HL-60 (cell line): ENCODE measurements around the gene SLC45A1.

Experiments
- TF ChIP-seq, protein P1 (sequence below): IDR thresholded peaks from 2 replicates; pipeline ENCODE4 v1.6.1; 2012; ENCODE audit warnings: low read depth; ENCODE audit not compliant: insufficient replicate concordance
- TF ChIP-seq, protein P2 (sequence below): IDR thresholded peaks from one replicate; pipeline ENCODE4 v1.5.1; 2011; ENCODE audit warnings: low read length, control low read depth, inconsistent platforms; ENCODE audit not compliant: insufficient read depth

DNA sequence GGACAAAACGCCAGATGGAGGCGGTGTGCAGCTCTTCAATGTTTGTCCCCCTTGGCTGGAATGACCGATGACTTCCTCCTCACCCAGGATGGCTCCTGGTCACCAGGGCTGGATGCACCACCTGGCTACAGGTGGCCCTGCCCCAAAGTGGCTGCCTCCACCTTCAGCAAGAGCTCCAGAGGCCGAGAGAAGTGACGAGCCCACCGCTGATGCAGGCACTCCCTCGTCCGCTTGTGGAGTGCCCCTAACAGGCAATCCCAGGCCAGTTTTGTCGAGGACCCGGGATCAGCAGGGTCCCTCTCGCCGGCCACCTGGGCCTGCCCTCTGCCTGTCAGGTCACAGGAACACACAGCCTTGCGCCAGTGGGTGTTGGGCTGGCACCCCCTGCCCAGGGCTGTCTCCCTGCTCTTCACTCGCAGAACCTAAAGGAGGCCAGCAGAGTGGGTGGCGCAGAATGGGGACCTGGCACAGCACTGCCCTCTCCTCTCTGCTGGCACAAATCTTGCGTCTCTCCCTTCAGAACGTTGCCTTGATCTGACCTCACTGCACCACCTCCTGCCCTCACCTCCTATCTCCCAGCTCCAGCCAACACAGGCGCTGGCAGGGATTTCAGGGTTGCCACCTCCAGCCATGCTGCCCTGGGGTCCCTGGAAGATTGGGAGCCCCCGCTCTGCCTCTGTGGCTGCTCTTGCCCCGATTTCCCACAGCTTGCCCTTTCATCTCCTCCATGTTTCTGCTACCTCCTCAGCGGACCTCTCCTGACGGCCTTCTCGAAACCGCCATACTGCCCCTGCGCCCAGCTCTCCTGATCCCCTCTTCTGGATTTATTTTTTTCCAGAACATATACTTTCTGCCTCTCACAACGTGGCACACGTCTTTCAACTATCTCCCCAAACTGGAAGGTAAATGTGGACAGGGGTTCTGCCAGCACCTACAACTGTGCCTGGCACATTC, 38.6 kb downstream of the SLC45A1 start:
- TF ChIP-seq, protein P1, sequence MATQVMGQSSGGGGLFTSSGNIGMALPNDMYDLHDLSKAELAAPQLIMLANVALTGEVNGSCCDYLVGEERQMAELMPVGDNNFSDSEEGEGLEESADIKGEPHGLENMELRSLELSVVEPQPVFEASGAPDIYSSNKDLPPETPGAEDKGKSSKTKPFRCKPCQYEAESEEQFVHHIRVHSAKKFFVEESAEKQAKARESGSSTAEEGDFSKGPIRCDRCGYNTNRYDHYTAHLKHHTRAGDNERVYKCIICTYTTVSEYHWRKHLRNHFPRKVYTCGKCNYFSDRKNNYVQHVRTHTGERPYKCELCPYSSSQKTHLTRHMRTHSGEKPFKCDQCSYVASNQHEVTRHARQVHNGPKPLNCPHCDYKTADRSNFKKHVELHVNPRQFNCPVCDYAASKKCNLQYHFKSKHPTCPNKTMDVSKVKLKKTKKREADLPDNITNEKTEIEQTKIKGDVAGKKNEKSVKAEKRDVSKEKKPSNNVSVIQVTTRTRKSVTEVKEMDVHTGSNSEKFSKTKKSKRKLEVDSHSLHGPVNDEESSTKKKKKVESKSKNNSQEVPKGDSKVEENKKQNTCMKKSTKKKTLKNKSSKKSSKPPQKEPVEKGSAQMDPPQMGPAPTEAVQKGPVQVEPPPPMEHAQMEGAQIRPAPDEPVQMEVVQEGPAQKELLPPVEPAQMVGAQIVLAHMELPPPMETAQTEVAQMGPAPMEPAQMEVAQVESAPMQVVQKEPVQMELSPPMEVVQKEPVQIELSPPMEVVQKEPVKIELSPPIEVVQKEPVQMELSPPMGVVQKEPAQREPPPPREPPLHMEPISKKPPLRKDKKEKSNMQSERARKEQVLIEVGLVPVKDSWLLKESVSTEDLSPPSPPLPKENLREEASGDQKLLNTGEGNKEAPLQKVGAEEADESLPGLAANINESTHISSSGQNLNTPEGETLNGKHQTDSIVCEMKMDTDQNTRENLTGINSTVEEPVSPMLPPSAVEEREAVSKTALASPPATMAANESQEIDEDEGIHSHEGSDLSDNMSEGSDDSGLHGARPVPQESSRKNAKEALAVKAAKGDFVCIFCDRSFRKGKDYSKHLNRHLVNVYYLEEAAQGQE: no peak
- TF ChIP-seq, protein P2, sequence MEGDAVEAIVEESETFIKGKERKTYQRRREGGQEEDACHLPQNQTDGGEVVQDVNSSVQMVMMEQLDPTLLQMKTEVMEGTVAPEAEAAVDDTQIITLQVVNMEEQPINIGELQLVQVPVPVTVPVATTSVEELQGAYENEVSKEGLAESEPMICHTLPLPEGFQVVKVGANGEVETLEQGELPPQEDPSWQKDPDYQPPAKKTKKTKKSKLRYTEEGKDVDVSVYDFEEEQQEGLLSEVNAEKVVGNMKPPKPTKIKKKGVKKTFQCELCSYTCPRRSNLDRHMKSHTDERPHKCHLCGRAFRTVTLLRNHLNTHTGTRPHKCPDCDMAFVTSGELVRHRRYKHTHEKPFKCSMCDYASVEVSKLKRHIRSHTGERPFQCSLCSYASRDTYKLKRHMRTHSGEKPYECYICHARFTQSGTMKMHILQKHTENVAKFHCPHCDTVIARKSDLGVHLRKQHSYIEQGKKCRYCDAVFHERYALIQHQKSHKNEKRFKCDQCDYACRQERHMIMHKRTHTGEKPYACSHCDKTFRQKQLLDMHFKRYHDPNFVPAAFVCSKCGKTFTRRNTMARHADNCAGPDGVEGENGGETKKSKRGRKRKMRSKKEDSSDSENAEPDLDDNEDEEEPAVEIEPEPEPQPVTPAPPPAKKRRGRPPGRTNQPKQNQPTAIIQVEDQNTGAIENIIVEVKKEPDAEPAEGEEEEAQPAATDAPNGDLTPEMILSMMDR: no peak
